ENCODE measurements around the gene CALML3. TPM values are rescaled to one million over a fixed set of nuclear protein-coding genes. Genes with fewer than 3 reads are reported as not detected.
A peak's percentile ranks its signal among the peaks of the same experiment; 100 is the strongest.

The CALML3 gene
- polyA plus RNA-seq, 10 donors = 0.10 to 0.49 (median 0.19) TPM

DNA sequence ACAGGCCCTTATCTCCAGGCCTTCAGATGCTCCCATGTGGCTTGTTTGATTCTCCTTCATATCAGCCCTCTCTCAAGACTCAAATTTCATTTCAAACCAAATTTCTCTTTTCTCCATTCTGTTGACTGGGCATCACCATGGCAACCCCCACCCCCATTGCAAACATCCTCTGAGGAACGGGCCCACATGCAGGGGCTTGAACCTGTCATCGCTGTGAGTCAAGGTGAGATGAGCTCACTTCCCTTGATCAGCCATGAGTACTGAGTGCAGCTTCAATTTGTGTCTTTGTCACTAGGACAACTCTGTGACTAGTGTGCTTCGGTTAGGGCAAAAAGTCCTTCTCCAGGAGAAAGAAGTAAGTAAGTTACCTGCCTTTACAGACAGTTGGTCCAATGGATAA is 41.9 kb downstream of the CALML3 start:
- DNase-seq = no peak

DNA sequence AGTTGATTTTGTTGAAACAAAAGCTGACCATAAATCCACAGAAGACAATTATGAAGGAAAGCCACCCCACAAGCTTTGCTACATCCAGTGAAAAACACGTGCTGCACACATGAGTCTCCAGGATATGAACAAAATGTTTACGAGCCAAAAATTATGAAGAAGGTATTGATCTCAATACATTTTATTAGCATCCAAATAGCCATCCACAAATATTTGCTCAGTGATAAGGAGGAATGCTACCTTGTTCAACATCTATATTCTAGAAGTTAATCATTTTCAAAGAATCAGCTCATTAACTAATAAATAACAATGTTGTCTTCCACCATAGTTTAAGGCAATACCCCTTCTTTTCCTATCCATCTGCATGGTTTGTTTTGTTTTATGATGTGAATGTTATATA is 42.7 kb downstream of the CALML3 start:
- no peak for DNase-seq

DNA sequence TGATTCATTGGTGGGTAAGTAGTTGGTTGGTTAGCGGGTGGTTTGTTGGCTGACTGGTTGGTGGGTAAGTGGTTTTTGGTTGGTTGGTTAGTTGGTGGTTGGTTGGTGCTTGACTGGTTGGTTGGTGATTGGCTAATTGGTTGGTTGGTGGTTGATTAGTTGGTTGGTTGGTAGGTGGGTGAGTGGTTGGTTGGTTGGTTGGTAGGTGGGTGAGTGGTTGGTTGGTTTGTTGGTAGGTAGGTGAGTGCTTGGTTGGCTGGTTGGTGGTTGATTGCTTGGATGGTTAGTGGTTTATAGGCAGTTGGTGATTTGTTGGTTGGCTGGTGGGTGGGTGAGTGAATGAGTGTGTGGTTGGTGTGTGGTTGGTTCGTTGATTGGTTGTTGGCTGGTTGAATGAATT is 44.2 kb downstream of the CALML3 start:
- DNase-seq = no peak

DNA sequence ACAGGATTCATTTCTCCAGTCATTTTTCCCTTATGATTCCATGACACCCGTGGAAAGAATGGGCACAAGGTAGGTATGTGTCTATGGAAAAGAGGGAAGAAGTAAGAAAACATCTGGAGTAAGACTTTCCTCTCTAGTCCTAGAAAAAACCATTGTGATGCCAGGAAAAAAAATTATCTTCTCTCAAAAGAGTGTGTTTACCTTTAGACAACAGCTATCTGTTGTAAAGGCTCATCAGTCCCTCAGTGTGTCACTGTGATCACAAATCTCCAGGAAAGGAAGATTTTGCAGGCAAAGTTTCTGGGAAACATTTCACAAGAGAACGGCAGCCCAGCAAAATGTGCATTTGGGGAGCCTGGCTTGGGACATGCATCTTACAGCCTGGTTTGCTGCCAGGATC is 44.8 kb downstream of the CALML3 start:
- DNase-seq = no peak

DNA sequence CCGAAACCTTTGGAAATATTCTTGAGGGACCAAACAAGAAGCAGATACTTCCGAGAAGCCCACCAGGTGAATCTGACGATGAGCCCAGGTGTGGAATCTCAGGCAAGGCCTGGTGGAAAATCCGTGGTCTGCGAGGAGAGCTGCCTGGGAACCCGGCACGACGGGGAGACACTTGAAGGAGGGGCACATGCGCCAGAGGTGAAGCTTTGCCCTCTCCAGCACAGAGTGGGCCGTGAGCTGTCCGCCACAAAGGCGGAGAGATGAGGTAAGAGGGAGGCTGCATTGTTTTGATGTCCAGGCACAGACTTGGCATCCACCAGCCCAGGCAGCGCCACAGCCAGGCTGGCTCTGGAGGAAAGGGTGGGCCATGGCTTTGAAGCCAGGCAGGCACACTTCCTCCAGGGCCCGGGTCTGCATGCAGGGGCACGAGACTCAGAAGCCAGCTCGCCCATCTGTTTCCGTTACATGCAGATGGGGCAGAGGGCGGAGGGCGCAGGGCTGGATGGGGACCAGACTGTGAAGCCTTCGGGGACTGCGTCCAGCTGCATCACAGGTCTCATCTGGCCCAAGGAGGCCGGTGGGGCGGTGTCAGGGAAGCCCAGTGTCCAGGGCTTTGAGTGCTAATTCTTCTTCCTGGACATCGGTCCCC is 45.4 kb downstream of the CALML3 start:
- DNase-seq = no peak

DNA sequence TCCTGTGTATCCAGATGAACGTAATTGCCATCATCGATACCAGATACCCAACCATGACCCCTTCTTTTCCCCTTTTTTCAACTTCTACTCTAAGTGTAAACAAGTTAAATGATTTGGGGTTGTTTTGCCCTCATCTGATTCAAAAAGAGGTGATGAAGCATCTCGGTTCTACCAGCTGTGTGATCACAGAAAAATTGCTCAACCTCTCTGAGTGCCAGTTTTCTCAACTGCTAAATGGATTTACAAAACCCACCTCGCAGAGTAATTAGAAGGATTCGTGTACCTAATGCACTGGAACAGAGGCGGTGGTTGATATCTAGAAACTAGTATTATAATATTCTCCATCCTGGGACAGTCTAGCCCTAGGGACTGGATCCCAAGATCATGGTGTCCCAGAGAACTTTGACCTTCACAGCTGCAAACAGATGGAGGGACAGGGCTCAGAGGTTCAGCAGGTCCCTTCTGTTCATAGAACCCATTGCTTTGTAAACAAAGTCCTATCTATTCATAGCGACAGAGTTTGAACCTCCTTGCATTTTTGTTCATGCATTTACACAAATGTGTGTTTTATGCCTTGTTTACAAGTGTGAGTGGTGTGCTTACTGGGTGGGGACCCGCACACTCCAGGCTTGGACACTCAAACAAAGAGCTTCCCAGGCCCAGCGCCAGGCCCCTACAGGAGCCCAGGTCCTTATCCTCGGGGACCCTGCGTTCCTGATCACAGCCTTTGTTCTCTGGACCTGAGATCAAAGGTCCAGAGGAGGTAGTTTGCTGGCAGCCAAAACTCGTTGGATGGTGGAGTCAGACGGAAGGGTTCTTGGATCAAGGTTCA is 46.4 kb downstream of the CALML3 start:
- no peak for DNase-seq

DNA sequence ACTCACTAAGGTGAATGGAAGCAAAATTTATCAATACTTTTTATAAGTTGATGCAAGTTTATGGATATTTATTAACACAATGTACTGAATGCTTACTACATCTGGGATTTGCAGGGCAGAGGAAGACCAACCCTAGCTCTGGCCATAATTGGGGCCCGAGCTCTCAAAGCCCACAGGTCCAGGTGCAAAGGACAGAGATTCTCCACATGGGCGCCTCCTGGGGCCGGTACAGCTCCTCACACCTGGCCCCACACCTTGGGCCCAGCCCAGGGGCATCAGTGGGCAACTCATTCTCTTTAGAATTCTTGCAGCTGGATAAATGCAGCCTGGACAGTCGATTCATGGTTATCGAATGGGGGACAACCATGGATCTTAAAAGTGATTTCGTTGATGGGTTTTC is 47.1 kb downstream of the CALML3 start:
- no peak for DNase-seq

DNA sequence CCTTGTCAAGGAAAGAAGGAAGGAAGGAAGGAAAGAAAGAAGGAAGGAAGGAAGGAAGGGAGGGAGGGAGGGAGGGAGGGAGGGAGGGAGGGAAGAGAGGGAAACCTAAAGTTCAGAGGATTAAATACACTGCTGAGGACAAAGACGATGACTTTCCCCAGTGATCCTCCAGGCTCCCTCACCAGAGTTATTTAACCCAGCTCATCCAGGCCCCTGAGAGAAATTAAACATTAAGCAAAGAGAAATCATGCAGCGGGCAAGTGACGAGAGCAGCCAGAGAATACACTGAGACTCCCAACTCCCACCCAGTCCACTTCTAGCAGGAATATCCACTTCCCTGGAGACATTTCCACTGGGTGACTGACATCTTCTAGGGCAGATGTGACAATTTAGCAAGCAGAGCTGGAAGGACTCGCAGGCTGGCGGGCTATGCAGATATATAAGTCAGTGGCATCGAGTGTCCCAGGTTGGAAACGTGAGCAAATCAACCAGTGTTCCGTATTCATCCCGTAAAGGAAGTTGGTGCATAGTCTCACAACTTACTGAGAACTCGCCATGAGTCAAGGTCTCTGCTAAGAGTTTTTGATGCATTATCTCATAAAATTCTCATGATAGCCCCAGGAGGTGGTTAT is 48.7 kb downstream of the CALML3 start:
- no peak for DNase-seq

DNA sequence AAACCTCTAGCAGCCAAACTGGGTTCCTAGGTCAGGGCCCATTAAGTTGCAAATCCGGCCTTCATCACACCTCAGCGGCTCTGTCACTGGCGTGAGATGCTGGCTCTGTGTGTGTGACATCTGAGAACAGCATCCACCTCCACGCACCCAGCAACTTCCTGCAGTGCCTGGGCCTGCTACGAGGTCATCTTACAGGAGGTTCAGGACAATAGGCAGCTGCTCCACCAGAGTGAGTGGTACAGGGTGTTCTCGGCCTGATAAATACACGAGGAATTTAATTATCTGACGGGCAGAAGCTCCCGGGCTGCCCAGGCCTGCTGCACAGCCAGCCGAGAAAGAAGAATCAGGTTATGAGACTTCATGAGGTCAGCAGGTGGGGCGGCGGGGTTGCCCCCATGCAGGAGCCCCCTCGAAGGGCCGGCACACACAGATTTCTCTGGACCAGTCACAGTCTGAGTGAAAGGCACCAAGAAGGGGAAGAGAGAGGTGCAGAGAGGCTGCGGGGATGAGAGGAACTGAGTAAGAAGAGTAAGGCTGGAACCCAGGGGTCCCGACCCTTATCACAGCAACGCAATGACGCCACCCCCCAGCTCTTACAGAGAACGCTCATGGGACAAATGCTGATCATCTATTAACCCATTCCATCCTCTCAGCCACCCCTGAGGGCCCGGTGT is 49.3 kb downstream of the CALML3 start:
- no peak for DNase-seq

DNA sequence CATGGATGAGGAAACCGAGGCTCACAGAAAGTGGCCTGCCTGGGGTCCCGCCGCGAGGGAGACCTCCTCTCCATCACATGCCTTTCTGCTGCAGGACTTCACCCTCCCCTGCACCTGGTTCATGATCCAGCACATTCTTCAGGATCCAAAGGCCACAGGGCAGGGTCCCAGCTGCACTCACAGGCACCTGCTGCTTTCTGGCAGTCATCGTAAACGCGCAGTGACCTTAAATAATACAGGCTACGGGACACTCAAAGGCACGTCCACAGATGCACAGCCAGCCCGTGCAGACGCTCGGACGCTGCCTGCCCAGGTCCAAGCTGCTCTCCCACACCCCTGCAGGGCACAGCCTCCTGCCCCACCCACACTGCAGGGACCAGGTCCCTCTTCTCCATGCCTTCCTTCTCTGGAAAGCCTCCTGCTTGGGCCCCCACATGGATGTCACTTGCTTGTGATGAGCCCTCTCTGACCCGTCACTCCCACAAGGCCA is 49.9 kb downstream of the CALML3 start:
- DNase-seq = peak in 1 of 3 donors; percentile 60

DNA sequence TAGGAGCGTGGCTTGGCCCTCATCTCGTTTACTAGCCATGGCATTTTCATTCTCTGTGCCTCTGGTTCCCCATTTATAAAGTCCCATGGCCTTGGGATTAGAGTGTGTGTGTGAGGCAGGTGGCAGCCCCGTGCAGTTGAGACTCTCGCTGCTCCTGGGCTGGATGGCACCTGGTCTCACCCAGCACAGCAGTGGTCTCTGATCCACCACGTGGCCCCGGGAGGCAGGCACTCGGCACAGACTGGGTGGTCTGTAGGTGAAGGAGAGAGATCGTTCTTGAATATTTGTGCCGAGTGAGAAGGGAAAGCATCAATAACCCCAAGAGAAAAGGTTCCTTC is 50.4 kb downstream of the CALML3 start:
- no peak for DNase-seq

DNA sequence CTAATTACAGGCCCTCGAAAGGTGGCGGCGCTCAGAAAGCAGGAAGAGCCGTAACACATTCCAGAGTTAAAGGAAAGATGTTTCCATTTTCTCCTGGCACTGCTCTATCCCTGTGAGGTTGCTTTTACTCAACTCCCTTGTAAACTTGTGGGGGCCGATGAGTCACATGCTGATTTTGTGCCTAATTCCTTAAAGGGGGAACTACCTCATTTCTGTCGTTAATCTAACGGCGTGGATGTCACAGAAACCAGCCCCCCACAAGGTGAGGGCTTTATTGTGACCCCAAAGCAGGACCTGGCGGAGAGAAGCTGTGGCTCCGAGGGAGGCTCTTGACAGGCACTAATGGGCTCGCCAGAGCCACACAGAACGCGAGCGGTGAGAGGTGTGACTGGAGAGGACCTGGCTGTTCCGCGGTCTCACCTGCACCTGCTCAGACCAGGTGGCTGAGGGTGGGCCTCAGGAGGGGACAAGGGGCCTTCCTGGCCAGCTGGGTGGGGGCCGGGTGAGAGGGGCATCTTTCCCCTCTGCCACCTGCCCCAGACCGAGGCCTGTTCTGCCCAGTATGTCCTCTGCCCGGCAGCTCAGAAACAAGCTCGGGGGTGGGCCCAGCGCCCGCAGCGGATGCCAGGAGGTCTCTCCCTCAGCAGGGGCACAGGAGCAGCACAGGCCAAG is 50.9 kb downstream of the CALML3 start:
- peak in 2 of 3 donors; percentile 34 to 77 for DNase-seq

DNA sequence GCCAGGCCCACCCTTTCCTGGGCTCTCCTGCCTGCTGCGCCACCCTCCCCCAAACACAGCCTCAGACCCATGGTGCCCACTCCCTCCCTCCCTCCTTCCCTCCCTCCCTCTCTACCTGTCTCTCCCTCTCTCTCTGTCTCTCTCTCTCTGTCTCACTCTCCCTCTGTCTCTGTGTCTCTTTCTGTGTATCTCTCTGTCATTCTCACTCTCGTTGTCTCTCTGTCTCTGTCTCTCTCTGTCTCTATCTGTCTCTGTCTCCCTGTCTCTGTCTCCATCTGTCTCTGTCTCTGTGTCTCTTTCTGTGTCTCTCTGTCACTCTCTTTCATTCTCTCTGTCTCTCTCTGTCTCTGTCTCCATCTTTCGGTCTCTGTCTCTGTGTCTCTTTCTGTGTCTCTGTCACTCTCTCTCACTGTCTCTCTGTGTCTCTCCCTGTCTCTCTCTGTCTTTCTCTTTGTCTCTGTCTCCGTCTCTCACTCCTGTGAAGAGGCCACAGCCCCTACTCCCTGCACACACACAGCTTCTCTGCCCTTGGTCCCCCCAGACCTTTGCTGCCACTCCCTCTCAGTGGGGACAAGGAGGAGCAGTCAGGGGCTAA is 51.5 kb downstream of the CALML3 start:
- no peak for DNase-seq

Other genes starting within 250 kb of the CALML3 start
- gene UCN3, start 160.0 kb upstream of the CALML3 start, polyA plus RNA-seq (ENCODE audit: insufficient read length in 10 of 10) = not detected
- gene TUBAL3, start 120.1 kb upstream of the CALML3 start, polyA plus RNA-seq (ENCODE audit: insufficient read length in 10 of 10) = under 1 TPM in 7 of 10 donors, not detected in 3; 0.13 to 0.33 (median 0.14) TPM
- gene NET1, start 112.4 kb upstream of the CALML3 start, polyA plus RNA-seq (ENCODE audit: insufficient read length in 10 of 10) = 100 to 1,000 TPM in 4 of 10 donors, 10 to 100 TPM in 6; 84.6 to 138 (median 98.6) TPM
- 1 to 10 TPM in 2 of 10 donors, not detected in 8; 1.7 to 6.5 TPM for gene CALML5, start 25.4 kb upstream of the CALML3 start, polyA plus RNA-seq (ENCODE audit: insufficient read length in 10 of 10)
- 10 to 100 TPM in 7 of 10 donors, 1 to 10 TPM in 3; 9.0 to 15.5 (median 11.8) TPM for gene ASB13, start 141.6 kb downstream of the CALML3 start, polyA plus RNA-seq (ENCODE audit: insufficient read length in 10 of 10)
- 10 to 100 TPM; 24.9 to 38.7 (median 34.1) TPM for gene TASOR2, start 159.9 kb downstream of the CALML3 start, polyA plus RNA-seq (ENCODE audit: insufficient read length in 10 of 10)